Uterus (tissue), 4 donors: ENCODE data around the gene LIPI. TPM values are rescaled to one million over a fixed set of nuclear protein-coding genes. Genes with fewer than 3 reads are reported as not detected.

Source experiments
- DNase-seq, 2 donors: peaks; one replicate each; pipeline ENCODE4 v3.0.0-alpha.2; 2019 to 2020
- H3K27ac ChIP-seq, 2 donors: fragments of 200-600 bp; sonication (generic); 1 replicate in 1 of 2; 2 replicates in 1 of 2; pipeline ENCODE4 v1.5.1; 2016 to 2018
- H3K27me3 ChIP-seq, 2 donors: fragments of 200-600 bp; sonication (generic); one replicate each; pipeline ENCODE4 v1.5.1; 2018 to 2019; ENCODE audit warnings: control low read depth in 1 of 2
- H3K36me3 ChIP-seq, 2 donors: fragments of 200-600 bp; sonication (generic); one replicate each; pipeline ENCODE4 v1.5.1; 2019; ENCODE audit warnings: control low read depth in 1 of 2
- H3K4me1 ChIP-seq, 2 donors: fragments of 200-600 bp; sonication (generic); one replicate each; pipeline ENCODE4 v1.5.1; 2018 to 2019; ENCODE audit warnings: control low read depth in 1 of 2
- H3K4me3 ChIP-seq, 2 donors: fragments of 200-600 bp; sonication (generic); 1 replicate in 1 of 2; 2 replicates in 1 of 2; pipeline ENCODE4 v1.5.1; 2018 to 2019; ENCODE audit warnings: mild to moderate bottlenecking in 1 of 2
- H3K9me3 ChIP-seq, 2 donors: fragments of 200-600 bp; sonication (generic); one replicate each; pipeline ENCODE4 v1.5.1; 2019; ENCODE audit warnings: control low read depth in 1 of 2
- CTCF ChIP-seq, 4 experiments: fragments of 200-600 bp in 2 of 4; fragments of 450-650 bp in 2 of 4; sonication (generic) in 2 of 4; IDR thresholded peaks; one replicate each; pipeline ENCODE4 v1.5.1; 2016 to 2019; ENCODE audit warnings: antibody characterized with exemption in 4 of 4, mild to moderate bottlenecking in 2 of 4, moderate library complexity in 1 of 4
- POLR2A ChIP-seq, 2 donors: fragments of 450-650 bp; IDR thresholded peaks; one replicate each; pipeline ENCODE4 v1.6.1; 2016; ENCODE audit warnings: antibody characterized with exemption in 2 of 2, mild to moderate bottlenecking in 1 of 2, moderate library complexity in 1 of 2
- intact Hi-C: fragments of 100-400 bp; cut with DNase I; formaldehyde crosslinking; loops from one replicate; pipeline ENCODE4 v1.15.1; 2023; ENCODE audit warnings: low total_unique reads
- total RNA-seq, 4 donors: library from RNA; depleted of rRNA in 3 of 4; stranded (reverse); fragments of >200 nt in 3 of 4; gene quantifications; one replicate each; pipeline versions ENCODE4 v1.1.0 to v1.2.4, GENCODE V29; 2014 to 2023
- donor health status: DM: yes; HTN: yes; CAD: no.

The LIPI gene
- total RNA-seq, result not detected

- no peaks in the 10 kb centered on the region for H3K36me3 ChIP-seq
- H3K4me3 ChIP-seq, result no peak within 1 kb of the TSS
- no peak for TF ChIP-seq POLR2A (IDR thresholded peaks at IDR 0.05)
- no peak for TF ChIP-seq CTCF (IDR thresholded peaks at IDR 0.05)
- no peaks in the 10 kb centered on the region for H3K9me3 ChIP-seq
- DNase-seq, result no peak
- no peaks in the 10 kb centered on the region for H3K4me1 ChIP-seq
- H3K27ac ChIP-seq, result no peak within 1 kb of the TSS
- H3K27me3 ChIP-seq, result no peaks in the 10 kb centered on the region
- intact Hi-C loops, result no loop called here
These were observed at the start of gene LIPI for GRCh38 chr21:14210738-14211137. Gene LIPI (minus strand): TSS chr21:14210955. CDS start chr21:14210845, 110 bp downstream.

- TF ChIP-seq CTCF (IDR thresholded peaks at IDR 0.05), result no peak
- TF ChIP-seq POLR2A (IDR thresholded peaks at IDR 0.05), result no peak
- Histone ChIP-seq H3K4me3 (no peak overlapping the region), H3K9me3 (no peaks in the 10 kb centered on the region), H3K27me3 (no peaks in the 10 kb centered on the region), H3K27ac (no peak overlapping the region), H3K4me1 (no peaks in the 10 kb centered on the region), H3K36me3 (no peaks in the 10 kb centered on the region)
- intact Hi-C loops, result no loop called here
- no peak for DNase-seq
These were observed 49.5 kb upstream of the LIPI start for GRCh38 chr21:14260174-14260764.

GRCh38 chr21:14259747-14260146 is 49.0 kb upstream of the LIPI start:
- intact Hi-C loops, result no loop called here
- no peaks in the 10 kb centered on the region for H3K4me1 ChIP-seq
- H3K4me3 ChIP-seq, result no peak overlapping the region
- no peaks in the 10 kb centered on the region for H3K9me3 ChIP-seq
- DNase-seq, result no peak
- H3K36me3 ChIP-seq, result no peaks in the 10 kb centered on the region
- no peak overlapping the region for H3K27ac ChIP-seq
- no peaks in the 10 kb centered on the region for H3K27me3 ChIP-seq
- TF ChIP-seq CTCF (IDR thresholded peaks at IDR 0.05) (peak; percentile 50 to 57 (median 54)), POLR2A (IDR thresholded peaks at IDR 0.05) (no peak)

- Histone ChIP-seq H3K36me3 (no peaks in the 10 kb centered on the region), H3K4me3 (no peak overlapping the region), H3K27ac (no peak overlapping the region), H3K9me3 (no peaks in the 10 kb centered on the region), H3K27me3 (no peaks in the 10 kb centered on the region), H3K4me1 (no peaks in the 10 kb centered on the region)
- TF ChIP-seq POLR2A (IDR thresholded peaks at IDR 0.05), result no peak
- TF ChIP-seq CTCF (IDR thresholded peaks at IDR 0.05), result no peak
- no peak for DNase-seq
- intact Hi-C loops, result no loop called here
These were observed 40.6 kb upstream of the LIPI start for GRCh38 chr21:14251336-14251735.

GRCh38 chr21:14245711-14246110 is 35.0 kb upstream of the LIPI start:
- TF ChIP-seq CTCF (IDR thresholded peaks at IDR 0.05) (no peak), POLR2A (IDR thresholded peaks at IDR 0.05) (no peak)
- no peak overlapping the region for H3K4me3 ChIP-seq
- no peaks in the 10 kb centered on the region for H3K27me3 ChIP-seq
- no peaks in the 10 kb centered on the region for H3K4me1 ChIP-seq
- no peaks in the 10 kb centered on the region for H3K9me3 ChIP-seq
- intact Hi-C loops, result no loop called here
- H3K27ac ChIP-seq, result no peak overlapping the region
- no peak for DNase-seq
- no peaks in the 10 kb centered on the region for H3K36me3 ChIP-seq
